ENCODE measurements around the gene PNMA8B. TPM values are rescaled to one million over a fixed set of nuclear protein-coding genes. Genes with fewer than 3 reads are reported as not detected.

Gene PNMA8B
- total RNA-seq, 1 experiment from 2014 or later, result 0.10 TPM

DNA sequence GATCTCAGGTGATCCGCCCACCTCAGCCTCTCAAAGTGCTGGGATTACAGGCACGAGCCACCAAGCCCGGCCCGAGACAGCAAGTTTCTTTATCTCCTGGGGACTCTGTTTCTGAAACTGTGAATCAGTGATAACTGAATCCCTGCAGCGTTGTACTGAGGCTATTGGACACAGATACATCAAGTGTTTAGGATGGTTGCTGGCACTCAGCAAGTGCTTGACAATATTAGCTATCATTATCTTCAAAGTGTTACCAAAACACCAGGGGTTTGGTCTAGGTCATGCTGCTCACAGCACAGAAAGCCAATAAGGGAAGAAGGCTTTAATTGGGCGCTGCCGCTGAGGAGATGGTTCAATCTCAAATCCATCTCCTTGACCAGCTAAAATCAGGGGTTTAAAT is 46.4 kb downstream of the PNMA8B start:
- intact Hi-C loops (cut with micrococcal nuclease), result no loop called here
- Histone ChIP-seq H3K9me2 (ENCODE audit: insufficient read depth) (no peaks in the 10 kb centered on the region), H3K79me2 (ENCODE audit: insufficient read depth, low read length) (no peaks in the 10 kb centered on the region), H3K27ac (ENCODE audit: low read depth, low read length) (no peak overlapping the region), H3K9me3 (ENCODE audit: control insufficient read depth in 1 of 2, insufficient read depth in 1 of 2, low read depth in 1 of 2, low read length in 2 of 2) (no peaks in the 10 kb centered on the region), H3K36me3 (ENCODE audit: control insufficient read depth in 1 of 2, insufficient read depth in 2 of 2, low read length in 2 of 2) (no peaks in the 10 kb centered on the region), H3K4me1 (ENCODE audit: control insufficient read depth in 1 of 2, insufficient read depth in 2 of 2, low read length in 2 of 2) (no peaks in the 10 kb centered on the region), H2AFZ (ENCODE audit: low read depth, low read length, poor library complexity, severe bottlenecking) (no peak overlapping the region), H3K27me3 (ENCODE audit: insufficient read depth, low read length) (no peaks in the 10 kb centered on the region), H4K20me1 (ENCODE audit: insufficient read depth) (no peaks in the 10 kb centered on the region), H3K9ac (ENCODE audit: low read length) (no peak overlapping the region), H3K4me2 (ENCODE audit: low read length) (no peak overlapping the region), H3K4me3 (replicated peaks in 1 of 2; ENCODE audit: low read depth in 1 of 2, low read length in 2 of 2) (no peak overlapping the region)
- ChIA-PET CTCF (no interaction called here), POLR2A (no interaction called here), RAD21 (ENCODE audit: low non-redundant PET in 1 of 2, low total read pairs in 2 of 2, uncharacterized antibody in 2 of 2, unreplicated experiment in 2 of 2) (no interaction called here)
- ATAC-seq (no peak), DNase-seq (ENCODE audit: low read depth, low spot score) (no peak)
- BruUV-seq (replicated peaks), result no TSS peak
- TF ChIP-seq JUND (IDR thresholded peaks at IDR 0.05) (no peak), FOSL1 (IDR thresholded peaks at IDR 0.05; ENCODE audit: low read depth) (no peak), RAD21 (IDR thresholded peaks at IDR 0.05; ENCODE audit: low read depth) (no peak), EZH2phosphoT487 (IDR thresholded peaks at IDR 0.05; ENCODE audit: borderline replicate concordance) (no peak), MAX (IDR thresholded peaks at IDR 0.05) (no peak), ELF1 (IDR thresholded peaks at IDR 0.05; ENCODE audit: borderline replicate concordance, low read depth) (no peak), YY1 (IDR thresholded peaks at IDR 0.05; ENCODE audit: extremely low read depth, insufficient replicate concordance, low read depth, low read length) (no peak), TCF7L2 (IDR thresholded peaks at IDR 0.05; ENCODE audit: borderline replicate concordance, extremely low read depth, insufficient read depth, insufficient read length) (no peak), ZBTB33 (IDR thresholded peaks at IDR 0.05; ENCODE audit: extremely low read depth, insufficient replicate concordance, low read length) (no peak), ZNF274 (IDR thresholded peaks at IDR 0.05; ENCODE audit: low read depth, low read length) (no peak), ZFX (IDR thresholded peaks at IDR 0.05) (no peak)
